ENCODE results near the gene SSH2.

DNA sequence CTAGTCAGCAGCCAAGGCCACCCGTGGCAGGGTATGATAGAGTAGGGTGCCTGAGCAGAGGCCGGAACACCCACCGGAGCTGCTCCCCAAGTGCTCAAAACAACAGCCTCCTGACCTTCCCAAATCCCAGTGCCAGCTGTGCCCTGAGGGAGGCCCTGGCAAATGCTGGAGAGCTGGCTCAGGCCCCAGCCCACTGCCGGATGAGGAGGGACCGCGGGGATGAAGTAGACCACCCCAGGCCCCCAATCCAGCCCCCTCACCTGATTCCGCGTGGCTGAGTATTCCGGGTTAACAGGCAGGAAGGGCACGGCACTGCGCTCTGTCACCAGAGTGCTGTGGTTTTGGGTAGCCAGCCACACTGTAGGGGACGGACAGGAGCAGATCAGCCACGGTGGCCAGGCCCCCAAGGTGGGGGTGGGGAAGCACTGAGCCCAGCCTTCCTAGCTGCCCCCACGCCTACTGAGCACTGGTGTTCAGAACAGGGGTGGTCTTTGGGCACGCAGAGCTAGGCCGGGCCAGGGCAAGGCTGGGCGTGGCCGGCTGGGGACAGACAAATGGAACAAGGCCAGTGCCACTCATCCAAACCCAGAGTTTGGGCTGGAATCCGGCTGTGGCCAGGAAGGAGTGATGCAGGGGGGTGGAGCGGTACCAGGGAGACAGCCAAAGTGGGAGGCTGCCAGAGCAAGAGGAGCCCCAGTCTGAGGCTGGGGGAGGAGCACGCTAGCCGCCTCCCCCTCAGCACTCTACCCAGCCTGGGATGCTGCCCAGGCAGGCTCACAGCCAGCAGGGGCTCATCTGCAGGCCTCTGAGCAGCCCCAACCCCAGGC lies 352.4 kb downstream of the SSH2 start:
- TF ChIP-seq ARNTL (CRISPR knock-in tag; IDR thresholded peaks at IDR 0.05; ENCODE audit: borderline replicate concordance, low read depth) (no peak), TCF4 (CRISPR knock-in tag; IDR thresholded peaks at IDR 0.05; ENCODE audit: borderline replicate concordance) (no peak), BACH2 (CRISPR knock-in tag; IDR thresholded peaks at IDR 0.05; ENCODE audit: borderline replicate concordance) (no peak)
- TF ChIP-seq, protein P1, sequence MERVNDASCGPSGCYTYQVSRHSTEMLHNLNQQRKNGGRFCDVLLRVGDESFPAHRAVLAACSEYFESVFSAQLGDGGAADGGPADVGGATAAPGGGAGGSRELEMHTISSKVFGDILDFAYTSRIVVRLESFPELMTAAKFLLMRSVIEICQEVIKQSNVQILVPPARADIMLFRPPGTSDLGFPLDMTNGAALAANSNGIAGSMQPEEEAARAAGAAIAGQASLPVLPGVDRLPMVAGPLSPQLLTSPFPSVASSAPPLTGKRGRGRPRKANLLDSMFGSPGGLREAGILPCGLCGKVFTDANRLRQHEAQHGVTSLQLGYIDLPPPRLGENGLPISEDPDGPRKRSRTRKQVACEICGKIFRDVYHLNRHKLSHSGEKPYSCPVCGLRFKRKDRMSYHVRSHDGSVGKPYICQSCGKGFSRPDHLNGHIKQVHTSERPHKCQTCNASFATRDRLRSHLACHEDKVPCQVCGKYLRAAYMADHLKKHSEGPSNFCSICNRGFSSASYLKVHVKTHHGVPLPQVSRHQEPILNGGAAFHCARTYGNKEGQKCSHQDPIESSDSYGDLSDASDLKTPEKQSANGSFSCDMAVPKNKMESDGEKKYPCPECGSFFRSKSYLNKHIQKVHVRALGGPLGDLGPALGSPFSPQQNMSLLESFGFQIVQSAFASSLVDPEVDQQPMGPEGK (CRISPR knock-in tag; IDR thresholded peaks at IDR 0.05; ENCODE audit: borderline replicate concordance) = no peak
- TF ChIP-seq, protein P2, sequence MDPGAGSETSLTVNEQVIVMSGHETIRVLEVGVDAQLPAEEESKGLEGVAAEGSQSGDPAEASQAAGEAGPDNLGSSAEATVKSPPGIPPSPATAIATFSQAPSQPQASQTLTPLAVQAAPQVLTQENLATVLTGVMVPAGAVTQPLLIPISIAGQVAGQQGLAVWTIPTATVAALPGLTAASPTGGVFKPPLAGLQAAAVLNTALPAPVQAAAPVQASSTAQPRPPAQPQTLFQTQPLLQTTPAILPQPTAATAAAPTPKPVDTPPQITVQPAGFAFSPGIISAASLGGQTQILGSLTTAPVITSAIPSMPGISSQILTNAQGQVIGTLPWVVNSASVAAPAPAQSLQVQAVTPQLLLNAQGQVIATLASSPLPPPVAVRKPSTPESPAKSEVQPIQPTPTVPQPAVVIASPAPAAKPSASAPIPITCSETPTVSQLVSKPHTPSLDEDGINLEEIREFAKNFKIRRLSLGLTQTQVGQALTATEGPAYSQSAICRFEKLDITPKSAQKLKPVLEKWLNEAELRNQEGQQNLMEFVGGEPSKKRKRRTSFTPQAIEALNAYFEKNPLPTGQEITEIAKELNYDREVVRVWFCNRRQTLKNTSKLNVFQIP (CRISPR knock-in tag; IDR thresholded peaks at IDR 0.05; ENCODE audit: borderline replicate concordance, low read depth) = no peak
